ENCODE results near the gene CHIC2.
A peak's percentile ranks its signal among the peaks of the same experiment; 100 is the strongest.

CHIC2 gene

DNA sequence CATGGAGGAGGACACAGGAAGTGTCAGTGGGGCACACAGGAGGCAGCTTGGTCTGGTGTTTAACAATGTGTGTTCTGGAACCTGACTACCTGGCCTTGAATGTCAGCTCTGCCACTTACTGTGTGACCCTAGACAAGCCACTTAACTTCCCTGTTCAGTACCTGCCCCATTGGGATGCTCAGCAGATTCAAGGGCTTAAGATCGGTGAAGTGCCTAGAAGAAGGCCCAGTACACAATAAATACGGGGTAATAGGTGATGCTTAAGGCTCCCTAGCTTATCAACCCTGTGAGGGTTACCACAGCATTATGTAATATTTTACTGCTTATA lies 1.6 kb upstream of the CHIC2 start:
- H3K4me3 ChIP-seq (ENCODE audit: low read depth, low read length): no peak overlapping the region
- no peak for DNase-seq (ENCODE audit: low read depth, low spot score)
- in situ Hi-C loops (cut with HindIII; ENCODE audit: low sequenced_read_pairs): no loop called here
- TF ChIP-seq, protein P1, sequence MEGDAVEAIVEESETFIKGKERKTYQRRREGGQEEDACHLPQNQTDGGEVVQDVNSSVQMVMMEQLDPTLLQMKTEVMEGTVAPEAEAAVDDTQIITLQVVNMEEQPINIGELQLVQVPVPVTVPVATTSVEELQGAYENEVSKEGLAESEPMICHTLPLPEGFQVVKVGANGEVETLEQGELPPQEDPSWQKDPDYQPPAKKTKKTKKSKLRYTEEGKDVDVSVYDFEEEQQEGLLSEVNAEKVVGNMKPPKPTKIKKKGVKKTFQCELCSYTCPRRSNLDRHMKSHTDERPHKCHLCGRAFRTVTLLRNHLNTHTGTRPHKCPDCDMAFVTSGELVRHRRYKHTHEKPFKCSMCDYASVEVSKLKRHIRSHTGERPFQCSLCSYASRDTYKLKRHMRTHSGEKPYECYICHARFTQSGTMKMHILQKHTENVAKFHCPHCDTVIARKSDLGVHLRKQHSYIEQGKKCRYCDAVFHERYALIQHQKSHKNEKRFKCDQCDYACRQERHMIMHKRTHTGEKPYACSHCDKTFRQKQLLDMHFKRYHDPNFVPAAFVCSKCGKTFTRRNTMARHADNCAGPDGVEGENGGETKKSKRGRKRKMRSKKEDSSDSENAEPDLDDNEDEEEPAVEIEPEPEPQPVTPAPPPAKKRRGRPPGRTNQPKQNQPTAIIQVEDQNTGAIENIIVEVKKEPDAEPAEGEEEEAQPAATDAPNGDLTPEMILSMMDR (IDR thresholded peaks at IDR 0.05; ENCODE audit: low read depth, low read length): no peak

GRCh38 chr4:54065282-54066087 lies 1.1 kb upstream of the CHIC2 start:
- no peak overlapping the region for H3K4me3 ChIP-seq (ENCODE audit: low read depth, low read length)
- TF ChIP-seq, protein P1 (IDR thresholded peaks at IDR 0.05; ENCODE audit: low read depth, low read length): no peak
- DNase-seq (ENCODE audit: low read depth, low spot score): no peak
- in situ Hi-C loops (cut with HindIII; ENCODE audit: low sequenced_read_pairs): no loop called here

DNA sequence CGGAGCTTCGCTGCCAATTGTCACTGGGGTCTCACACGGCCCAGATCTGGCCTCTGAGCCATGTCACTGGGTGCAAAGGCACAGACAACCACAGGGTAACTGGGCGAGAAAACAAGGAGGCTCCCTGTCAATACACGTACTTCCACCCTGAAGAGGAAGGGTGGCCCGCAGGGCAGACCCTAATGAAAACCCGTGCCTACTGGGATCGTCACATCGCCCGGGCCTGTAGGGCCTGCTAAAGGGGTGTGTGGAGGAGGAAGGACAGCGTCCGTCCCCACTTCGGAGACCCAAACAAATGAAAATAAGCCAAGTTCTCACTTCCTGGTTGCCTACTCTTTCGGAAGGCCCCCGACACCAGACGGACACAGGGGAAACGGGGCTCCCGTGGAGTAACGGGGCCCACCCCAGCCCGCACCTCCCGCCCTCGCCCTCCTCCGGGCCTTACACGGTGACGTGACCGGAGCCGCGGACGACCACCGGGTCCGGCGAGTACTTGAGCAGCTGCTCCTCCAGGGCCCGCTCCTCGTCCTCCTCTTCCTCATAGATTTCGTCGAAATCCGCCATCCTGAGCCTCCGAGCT lies 578 bp downstream of the CHIC2 start:
- TF ChIP-seq, protein P1 (IDR thresholded peaks at IDR 0.05; ENCODE audit: low read depth, low read length): no peak
- H3K4me3 ChIP-seq (ENCODE audit: low read depth, low read length): peak overlapping the region; percentile 93
- in situ Hi-C loops (cut with HindIII; ENCODE audit: low sequenced_read_pairs): no loop called here
- no peak for DNase-seq (ENCODE audit: low read depth, low spot score)

DNA sequence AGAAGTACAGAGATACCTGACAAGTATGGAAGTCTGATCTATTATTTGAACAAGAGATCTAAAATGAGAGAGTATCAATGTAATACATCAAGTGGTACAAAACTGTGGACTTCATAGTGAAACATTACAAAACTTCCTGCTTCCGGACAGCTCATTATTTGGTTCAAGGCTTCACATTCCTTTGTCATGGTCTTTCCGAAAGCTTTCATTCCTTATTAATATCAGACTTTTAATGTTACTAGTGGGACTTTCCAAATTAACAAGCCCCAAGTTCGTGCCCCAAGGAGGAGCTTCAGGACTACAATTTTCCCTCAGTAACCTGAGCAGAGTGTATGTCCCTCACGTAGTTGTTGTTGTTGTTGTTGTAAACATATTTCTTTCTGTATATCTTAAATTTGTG lies 1.2 kb downstream of the CHIC2 start:
- in situ Hi-C loops (cut with HindIII; ENCODE audit: low sequenced_read_pairs): no loop called here
- TF ChIP-seq, protein P1 (IDR thresholded peaks at IDR 0.05; ENCODE audit: low read depth, low read length): no peak
- peak; percentile 40 for DNase-seq (ENCODE audit: low read depth, low spot score)

DNA sequence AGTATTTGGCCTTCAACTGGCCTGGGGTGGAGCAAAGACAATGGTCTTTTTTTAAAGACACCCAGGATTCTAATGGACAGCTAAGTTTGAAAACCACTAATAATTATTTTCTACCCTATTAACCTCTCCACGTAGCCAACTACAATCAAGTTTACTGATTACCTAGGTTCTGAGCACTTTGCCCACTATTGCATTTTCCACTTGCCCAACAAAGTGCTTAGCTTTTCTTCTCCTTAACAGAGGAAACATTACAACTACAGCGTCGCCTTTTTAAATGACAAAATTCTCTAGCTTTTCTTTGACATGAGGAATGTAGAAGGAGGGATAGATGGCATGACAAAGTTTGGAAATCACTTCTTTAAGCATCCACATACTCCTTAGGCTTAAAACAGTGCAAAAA lies 2.0 kb downstream of the CHIC2 start:
- TF ChIP-seq, protein P1 (IDR thresholded peaks at IDR 0.05; ENCODE audit: low read depth, low read length): no peak
- DNase-seq (ENCODE audit: low read depth, low spot score): no peak
- in situ Hi-C loops (cut with HindIII; ENCODE audit: low sequenced_read_pairs): no loop called here
- peak overlapping the region; percentile 93 for H3K4me3 ChIP-seq (ENCODE audit: low read depth, low read length)

More for the DNA sequence above, 1.2 kb downstream of the CHIC2 start:
- H3K4me3 ChIP-seq (ENCODE audit: low read depth, low read length): peak overlapping the region; percentile 93

GRCh38 chr4:54061873-54062272 lies 2.5 kb downstream of the CHIC2 start:
- in situ Hi-C loops (cut with HindIII; ENCODE audit: low sequenced_read_pairs): no loop called here
- peak overlapping the region; percentile 93 for H3K4me3 ChIP-seq (ENCODE audit: low read depth, low read length)
- TF ChIP-seq, protein P1 (IDR thresholded peaks at IDR 0.05; ENCODE audit: low read depth, low read length): no peak
- no peak for DNase-seq (ENCODE audit: low read depth, low spot score)
